ENCODE data around the gene PAX5. TPM values are rescaled to one million over a fixed set of nuclear protein-coding genes. Genes with fewer than 3 reads are reported as not detected.

The PAX5 gene
- total RNA-seq, 1 donor from 2014 or later, result 24.3 TPM

DNA sequence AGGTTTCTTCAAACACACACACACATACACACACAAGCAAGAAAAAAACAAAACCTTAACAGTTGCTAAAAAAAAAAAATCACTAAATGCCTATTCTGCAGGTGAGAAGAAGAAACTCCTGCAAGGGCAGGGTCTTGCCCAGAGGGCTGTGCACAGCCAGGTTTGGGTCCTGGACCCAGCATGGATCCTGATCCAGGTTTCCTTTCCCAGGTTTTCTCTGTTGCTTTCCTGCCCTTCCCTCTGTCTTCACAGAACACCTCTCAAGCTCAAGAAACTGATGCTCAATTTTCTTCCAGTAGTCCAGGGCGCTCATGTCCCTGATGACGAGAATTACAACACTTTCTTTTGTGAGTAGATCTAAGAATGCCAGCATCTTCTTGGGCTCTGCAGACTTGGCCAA lies 136.6 kb downstream of the PAX5 start:
- peaks cover 7% of the 10 kb centered on the region for H3K27me3 Mint-ChIP-seq (ENCODE audit: unreplicated experiment)
- DNase-seq, result no peak
- H3K4me3 Mint-ChIP-seq (ENCODE audit: unreplicated experiment), result no peak overlapping the region
- no peaks in the 10 kb centered on the region for H3K36me3 Mint-ChIP-seq (ENCODE audit: unreplicated experiment)
- TF ChIP-seq, protein P1, sequence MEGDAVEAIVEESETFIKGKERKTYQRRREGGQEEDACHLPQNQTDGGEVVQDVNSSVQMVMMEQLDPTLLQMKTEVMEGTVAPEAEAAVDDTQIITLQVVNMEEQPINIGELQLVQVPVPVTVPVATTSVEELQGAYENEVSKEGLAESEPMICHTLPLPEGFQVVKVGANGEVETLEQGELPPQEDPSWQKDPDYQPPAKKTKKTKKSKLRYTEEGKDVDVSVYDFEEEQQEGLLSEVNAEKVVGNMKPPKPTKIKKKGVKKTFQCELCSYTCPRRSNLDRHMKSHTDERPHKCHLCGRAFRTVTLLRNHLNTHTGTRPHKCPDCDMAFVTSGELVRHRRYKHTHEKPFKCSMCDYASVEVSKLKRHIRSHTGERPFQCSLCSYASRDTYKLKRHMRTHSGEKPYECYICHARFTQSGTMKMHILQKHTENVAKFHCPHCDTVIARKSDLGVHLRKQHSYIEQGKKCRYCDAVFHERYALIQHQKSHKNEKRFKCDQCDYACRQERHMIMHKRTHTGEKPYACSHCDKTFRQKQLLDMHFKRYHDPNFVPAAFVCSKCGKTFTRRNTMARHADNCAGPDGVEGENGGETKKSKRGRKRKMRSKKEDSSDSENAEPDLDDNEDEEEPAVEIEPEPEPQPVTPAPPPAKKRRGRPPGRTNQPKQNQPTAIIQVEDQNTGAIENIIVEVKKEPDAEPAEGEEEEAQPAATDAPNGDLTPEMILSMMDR (IDR thresholded peaks at IDR 0.05; ENCODE audit: partially characterized antibody, unreplicated experiment), result no peak
- H3K9me3 Mint-ChIP-seq (ENCODE audit: unreplicated experiment), result peaks cover 6% of the 10 kb centered on the region
- H3K27ac Mint-ChIP-seq (ENCODE audit: unreplicated experiment), result no peak overlapping the region
- peaks cover 2% of the 10 kb centered on the region for H3K4me1 Mint-ChIP-seq (ENCODE audit: low read depth, unreplicated experiment)

DNA sequence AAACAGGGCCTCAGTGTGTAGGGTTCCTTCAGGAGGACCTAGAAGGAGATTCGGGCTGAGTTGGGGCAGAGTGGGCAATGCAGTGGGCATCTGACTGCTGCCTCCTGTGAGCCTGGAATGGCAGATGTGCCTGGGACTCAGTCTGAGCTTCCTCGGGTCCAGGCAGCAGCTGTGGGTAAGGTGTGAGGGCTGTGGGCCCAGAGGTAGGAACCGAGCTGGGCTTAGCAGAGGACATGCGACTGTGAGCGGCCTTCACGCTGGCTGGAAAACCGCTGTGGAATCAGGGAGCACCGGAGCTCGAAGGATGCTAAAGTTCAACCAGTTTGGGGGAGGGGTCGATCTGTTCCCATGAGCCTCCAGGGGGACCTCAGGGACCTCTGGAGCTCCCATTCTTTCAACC lies 137.0 kb downstream of the PAX5 start:
- H3K4me1 Mint-ChIP-seq (ENCODE audit: low read depth, unreplicated experiment), result peaks cover 2% of the 10 kb centered on the region
- no peaks in the 10 kb centered on the region for H3K36me3 Mint-ChIP-seq (ENCODE audit: unreplicated experiment)
- TF ChIP-seq, protein P1 (IDR thresholded peaks at IDR 0.05; ENCODE audit: partially characterized antibody, unreplicated experiment), result no peak
- H3K27ac Mint-ChIP-seq (ENCODE audit: unreplicated experiment), result no peak overlapping the region
- no peak overlapping the region for H3K4me3 Mint-ChIP-seq (ENCODE audit: unreplicated experiment)
- peaks cover 7% of the 10 kb centered on the region for H3K27me3 Mint-ChIP-seq (ENCODE audit: unreplicated experiment)
- no peak for DNase-seq
- peaks cover 6% of the 10 kb centered on the region for H3K9me3 Mint-ChIP-seq (ENCODE audit: unreplicated experiment)

DNA sequence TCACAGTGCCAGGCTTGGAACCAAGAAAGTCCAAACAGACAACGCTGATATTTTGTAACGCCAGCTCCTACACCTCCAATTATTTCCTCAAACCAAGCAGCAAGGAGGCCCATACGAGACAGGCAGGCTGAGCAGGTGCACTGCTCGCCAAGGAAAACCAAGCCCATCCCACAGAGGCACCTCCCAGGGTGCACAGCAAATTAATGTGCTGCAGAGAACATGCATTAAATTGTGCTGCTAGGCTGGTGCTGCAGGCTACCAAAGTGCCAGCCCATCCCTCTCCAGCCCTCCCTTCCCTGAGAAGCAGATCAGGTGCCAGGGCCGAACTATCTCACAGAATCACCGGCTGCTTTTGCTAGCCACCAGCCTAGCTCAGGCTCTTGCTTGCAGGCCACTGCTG lies 137.8 kb downstream of the PAX5 start:
- Mint-ChIP-seq H3K4me1 (ENCODE audit: low read depth, unreplicated experiment) (peaks cover 5% of the 10 kb centered on the region), H3K9me3 (ENCODE audit: unreplicated experiment) (peaks cover 9% of the 10 kb centered on the region), H3K27me3 (ENCODE audit: unreplicated experiment) (peaks cover 7% of the 10 kb centered on the region), H3K4me3 (ENCODE audit: unreplicated experiment) (no peak overlapping the region), H3K27ac (ENCODE audit: unreplicated experiment) (no peak overlapping the region), H3K36me3 (ENCODE audit: unreplicated experiment) (no peaks in the 10 kb centered on the region)
- DNase-seq, result no peak
- TF ChIP-seq, protein P1 (IDR thresholded peaks at IDR 0.05; ENCODE audit: partially characterized antibody, unreplicated experiment), result no peak

DNA sequence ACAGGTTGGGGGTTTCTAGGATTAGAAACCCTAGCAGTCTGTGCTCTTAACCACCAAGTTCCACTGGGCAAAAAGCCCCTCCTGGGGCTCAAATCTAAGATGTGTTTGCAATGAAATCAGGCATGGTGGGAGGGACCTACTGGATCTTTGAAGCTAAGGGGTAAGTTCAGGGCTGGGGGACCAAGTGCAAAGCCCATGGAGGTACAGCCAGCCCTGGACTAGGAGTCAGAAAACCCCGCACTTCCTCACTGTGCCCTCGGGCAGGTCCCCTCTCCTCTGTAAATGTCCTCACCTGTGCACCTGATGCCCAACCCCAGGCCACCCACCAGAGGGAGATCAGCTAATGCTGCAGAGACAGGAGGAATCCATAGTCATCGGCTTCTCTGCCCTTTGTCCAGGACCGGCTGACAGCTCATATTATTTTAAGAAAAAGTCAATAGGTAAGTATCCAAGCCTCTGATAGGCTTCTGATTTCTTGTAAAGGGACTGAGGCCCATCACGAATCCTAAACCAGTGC lies 138.3 kb downstream of the PAX5 start:
- peaks cover 7% of the 10 kb centered on the region for H3K27me3 Mint-ChIP-seq (ENCODE audit: unreplicated experiment)
- peaks cover 7% of the 10 kb centered on the region for H3K9me3 Mint-ChIP-seq (ENCODE audit: unreplicated experiment)
- no peak overlapping the region for H3K27ac Mint-ChIP-seq (ENCODE audit: unreplicated experiment)
- TF ChIP-seq, protein P1 (IDR thresholded peaks at IDR 0.05; ENCODE audit: partially characterized antibody, unreplicated experiment), result no peak
- peaks cover 5% of the 10 kb centered on the region for H3K4me1 Mint-ChIP-seq (ENCODE audit: low read depth, unreplicated experiment)
- no peak for DNase-seq
- H3K4me3 Mint-ChIP-seq (ENCODE audit: unreplicated experiment), result no peak overlapping the region
- no peaks in the 10 kb centered on the region for H3K36me3 Mint-ChIP-seq (ENCODE audit: unreplicated experiment)

DNA sequence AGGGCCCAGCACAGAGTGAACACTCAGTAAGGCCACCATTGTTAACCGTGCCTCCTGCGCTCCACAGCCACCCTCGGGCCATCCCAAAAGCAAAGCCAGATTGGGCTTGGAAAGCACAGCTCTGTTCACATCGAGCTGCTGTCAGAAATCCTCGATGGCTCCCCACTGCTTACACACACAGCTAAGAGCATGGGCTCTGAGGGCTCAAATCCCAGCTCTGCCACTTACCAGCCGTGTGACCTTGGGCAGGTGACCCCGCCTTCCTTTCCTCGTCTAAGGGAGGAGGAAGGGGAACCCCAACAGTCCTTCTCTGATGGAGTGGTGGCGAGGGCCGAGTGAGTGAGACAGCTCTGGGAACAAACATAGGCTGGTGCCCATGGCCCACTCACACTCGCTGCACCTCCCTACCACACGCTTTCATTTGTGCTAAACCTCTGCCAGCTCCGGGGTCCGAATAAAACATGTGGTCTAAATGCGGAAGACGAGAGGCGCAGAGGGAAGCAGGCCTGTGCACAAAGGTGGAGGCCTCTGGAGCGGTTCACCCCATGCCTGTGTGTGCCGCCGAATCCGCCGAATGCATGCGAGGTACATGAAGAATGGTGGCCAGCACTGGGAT lies 139.3 kb downstream of the PAX5 start:
- Mint-ChIP-seq H3K27me3 (ENCODE audit: unreplicated experiment) (peaks cover 5% of the 10 kb centered on the region), H3K4me1 (ENCODE audit: low read depth, unreplicated experiment) (peaks cover 4% of the 10 kb centered on the region), H3K36me3 (ENCODE audit: unreplicated experiment) (no peaks in the 10 kb centered on the region), H3K4me3 (ENCODE audit: unreplicated experiment) (no peak overlapping the region), H3K27ac (ENCODE audit: unreplicated experiment) (no peak overlapping the region), H3K9me3 (ENCODE audit: unreplicated experiment) (peaks cover 4% of the 10 kb centered on the region)
- TF ChIP-seq, protein P1 (IDR thresholded peaks at IDR 0.05; ENCODE audit: partially characterized antibody, unreplicated experiment), result no peak
- DNase-seq, result no peak
